GM13976 (cell line): ENCODE results near the gene PPP1R1B.

Source experiments
- DNase-seq: peaks from one replicate; pipeline ENCODE4 v3.0.0; 2012; ENCODE audit warnings: low spot score
- CTCF ChIP-seq: IDR thresholded peaks from 2 replicates; pipeline ENCODE4 v1.5.1; 2012; ENCODE audit warnings: borderline replicate concordance, mild to moderate bottlenecking; ENCODE audit not compliant: insufficient read depth; ENCODE audit errors: extremely low read depth, missing control alignments, control extremely low read depth
- in situ Hi-C: fragments of 300-500 bp; cut with MboI; formaldehyde crosslinking; loops from one replicate; pipeline ENCODE4 v1.12.0; 2022; ENCODE audit warnings: low sequenced_read_pairs, mixed read lengths, inconsistent platforms; ENCODE audit not compliant: unreplicated experiment

PPP1R1B gene

GRCh38 chr17:39611401-39612112, 15.2 kb upstream of the PPP1R1B start:
- in situ Hi-C loops, result no loop called here
- no peak for DNase-seq
- TF ChIP-seq CTCF, result no peak

DNA sequence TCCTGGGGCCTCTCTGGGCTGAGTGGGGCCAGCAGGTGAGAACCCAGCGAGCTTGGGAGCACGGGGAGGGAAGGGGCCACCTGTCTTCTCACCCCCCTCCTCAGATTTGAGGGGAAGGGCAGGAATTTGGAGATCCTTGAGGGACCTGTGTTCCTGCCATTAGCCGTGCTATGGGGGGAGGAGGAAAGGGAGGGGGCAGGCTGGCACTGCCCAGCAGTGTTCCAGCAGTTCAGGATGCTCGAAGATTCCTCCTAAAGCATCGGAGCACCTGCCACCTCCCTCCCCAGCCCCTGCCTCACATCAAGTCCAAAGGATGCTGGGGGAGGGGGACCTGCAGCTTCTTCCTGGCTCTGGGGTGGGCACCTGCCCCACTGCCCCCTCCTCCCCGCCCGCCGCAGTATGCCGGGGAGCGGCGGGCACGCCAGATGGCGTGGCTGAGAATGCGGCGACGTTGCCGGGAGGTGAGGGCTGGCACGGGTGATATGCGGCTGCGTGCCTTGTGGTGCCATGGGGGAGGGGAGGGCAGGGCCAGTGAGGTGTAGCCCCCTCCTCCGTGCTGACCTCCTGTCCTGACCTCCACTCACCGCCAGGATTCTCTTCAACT, 14.4 kb upstream of the PPP1R1B start:
- in situ Hi-C loops, result no loop called here
- DNase-seq, result no peak
- TF ChIP-seq CTCF, result no peak

DNA sequence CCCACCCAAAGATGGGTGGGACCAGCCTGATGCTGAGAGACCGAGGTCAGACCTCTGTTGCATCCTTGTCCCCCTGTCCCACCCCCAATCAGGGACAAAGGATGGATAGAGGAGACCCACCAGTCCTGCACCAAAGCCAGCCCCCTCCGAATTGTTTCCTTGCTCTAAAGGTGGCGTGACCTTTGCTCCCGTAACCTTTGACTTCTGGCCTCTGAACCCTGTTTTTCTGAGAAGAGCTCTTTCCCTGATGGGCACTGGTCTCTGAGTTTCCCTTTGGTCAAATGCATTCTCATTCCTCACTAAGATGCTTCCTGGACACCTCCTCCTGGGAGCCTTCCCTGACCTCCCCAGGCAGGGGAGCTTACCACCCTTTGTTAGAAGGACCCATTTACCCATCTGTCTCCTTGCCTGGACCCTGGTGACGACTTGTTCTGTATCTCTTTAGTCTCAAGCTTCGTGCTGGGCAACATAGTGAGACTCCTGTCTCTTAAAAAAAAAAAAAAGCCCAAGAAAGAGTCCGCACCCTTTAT, 13.8 kb upstream of the PPP1R1B start:
- DNase-seq, result no peak
- in situ Hi-C loops, result no loop called here
- TF ChIP-seq CTCF, result no peak

GRCh38 chr17:39614545-39615157, 12.1 kb upstream of the PPP1R1B start:
- TF ChIP-seq CTCF, result no peak
- no peak for DNase-seq
- in situ Hi-C loops, result no loop called here

DNA sequence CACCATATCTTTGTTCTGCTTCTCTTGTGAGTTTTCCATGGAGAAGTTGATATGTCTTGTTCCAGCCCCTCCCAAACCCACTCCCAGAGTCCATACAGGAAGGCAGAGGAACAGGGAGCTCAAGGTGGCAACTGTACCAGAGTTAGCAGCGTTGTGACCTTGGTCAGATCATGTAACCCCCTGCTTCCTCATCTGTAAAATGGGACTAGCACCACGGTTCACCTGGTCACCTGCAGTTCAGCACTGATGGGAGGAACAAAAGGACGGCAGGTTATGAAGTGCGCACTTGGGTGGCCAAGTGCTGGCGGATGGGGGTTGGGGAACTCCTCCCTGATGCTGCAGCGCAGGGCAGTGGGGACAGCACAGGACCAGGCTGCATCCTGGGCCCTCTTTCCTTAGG, 11.3 kb upstream of the PPP1R1B start:
- TF ChIP-seq CTCF, result no peak
- in situ Hi-C loops, result no loop called here
- no peak for DNase-seq

GRCh38 chr17:39617100-39617445, 9.7 kb upstream of the PPP1R1B start:
- in situ Hi-C loops, result no loop called here
- DNase-seq, result no peak
- no peak for TF ChIP-seq CTCF
